Measurements from ENCODE around the gene MAPK12.

Gene MAPK12

DNA sequence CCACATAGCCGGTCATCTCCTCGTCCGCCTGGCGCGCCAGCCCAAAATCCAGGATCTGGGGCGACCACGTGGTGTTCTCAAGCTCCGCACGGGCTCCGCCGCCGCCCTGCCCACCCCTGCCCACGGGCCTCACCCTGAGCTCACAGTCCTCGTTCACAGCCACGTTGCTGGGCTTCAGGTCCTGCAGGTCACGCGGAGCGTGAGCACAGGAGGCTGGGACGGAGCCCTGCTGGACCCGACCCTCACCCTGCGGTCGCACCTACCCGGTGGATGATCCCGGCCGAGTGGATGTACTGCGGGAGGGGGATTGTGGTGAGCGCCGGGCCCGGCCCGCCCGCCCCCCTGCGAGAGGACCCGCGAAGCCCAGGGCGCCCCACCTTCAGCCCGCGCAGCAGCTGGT is 5.5 kb upstream of the MAPK12 start:
- DNase-seq, result no peak

DNA sequence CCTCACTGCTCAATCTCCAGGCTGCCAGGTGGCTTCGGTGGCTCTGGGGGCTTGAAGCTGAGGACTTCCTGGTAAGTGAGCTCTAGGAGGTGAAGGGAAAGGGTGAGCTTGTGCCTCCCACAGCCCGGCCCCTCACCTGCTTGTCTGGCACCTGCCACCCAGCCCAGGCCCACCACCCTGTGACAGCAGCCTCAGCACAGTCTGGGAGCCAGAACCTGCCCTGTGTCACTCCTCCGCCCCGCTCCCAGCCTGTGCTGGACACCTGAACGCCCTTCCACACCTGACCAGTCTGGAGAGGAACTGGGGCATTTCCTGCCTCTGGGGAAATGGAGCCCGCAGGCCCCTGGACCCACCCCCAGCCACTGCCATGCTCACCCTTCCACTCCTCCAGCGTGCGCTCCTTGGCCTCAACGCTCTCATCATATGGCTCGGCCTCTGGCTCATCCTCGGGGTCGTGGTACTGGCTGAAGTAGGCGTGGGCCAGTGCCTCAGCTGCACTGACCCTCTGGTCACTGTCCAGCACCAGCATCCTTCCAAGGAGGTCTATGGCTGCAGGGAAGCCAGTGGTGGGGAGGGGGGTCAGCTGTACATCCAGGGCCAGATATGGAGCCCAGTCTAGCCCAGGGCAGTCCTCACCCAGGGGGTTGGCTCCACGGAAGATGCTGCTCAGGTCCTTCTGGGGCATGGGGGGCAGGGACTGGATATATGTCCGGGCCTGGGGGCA is 3.6 kb upstream of the MAPK12 start:
- DNase-seq, result no peak

DNA sequence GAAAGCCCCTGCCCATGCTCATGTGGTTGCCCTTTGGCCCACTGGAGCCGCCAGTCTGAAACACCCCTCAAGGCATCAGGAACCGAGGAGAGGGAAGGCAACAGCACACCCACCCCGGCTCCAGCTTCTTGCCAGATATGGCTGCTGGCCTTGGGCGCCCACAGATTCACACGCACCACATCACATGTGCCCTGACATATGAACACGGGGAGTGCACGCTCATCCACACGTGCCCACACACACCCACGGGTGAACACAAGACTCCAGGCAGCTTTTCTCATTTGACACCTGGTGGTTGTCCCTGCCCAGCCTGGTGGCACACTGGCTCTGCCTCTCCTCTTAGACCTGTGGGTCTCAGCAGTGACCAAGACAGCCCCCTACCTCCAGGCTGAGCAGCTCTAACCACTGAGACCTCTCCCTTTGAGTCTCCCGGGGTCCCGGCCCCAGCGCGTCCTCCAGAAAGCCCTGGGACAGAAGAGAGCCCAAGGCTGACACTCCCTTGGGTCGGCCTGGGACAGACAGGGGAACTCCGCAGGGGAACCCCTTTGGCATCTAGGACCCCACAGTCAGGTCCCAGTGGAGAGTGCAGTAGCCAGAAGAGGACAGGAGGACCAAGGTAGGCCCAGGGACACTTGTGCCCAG is 2.7 kb upstream of the MAPK12 start:
- no peak for DNase-seq

DNA sequence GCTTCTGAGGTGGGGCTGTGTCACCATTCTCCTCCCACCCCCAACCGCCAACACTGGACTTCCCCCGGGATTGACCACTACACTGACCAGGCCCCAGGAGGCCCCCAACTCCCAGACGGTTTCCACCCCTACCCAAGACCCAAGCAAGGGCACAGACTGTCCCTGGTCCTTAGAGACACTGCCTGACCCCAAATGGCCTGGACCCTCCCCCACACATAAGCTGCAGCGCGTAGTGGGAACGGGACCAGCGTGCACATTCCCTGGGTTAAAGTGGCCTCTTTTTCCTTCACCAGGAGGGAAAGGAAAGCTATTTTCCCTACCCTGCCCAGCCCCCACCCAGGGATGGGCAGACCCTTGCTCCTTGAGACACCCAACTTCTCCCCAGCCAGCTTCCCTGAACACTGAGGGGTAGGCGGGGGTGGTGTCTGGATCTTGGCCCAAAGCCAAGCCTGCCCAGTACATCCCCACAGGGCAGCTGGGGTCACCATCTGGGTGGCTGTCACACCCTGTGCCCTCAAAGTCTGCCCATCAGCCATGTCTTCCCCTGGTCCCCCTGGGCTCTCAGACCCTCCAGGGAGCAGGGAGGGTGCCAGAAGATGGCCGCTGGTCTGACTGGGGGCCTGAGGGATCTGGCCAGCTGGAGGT is 1.6 kb upstream of the MAPK12 start:
- DNase-seq, result no peak

DNA sequence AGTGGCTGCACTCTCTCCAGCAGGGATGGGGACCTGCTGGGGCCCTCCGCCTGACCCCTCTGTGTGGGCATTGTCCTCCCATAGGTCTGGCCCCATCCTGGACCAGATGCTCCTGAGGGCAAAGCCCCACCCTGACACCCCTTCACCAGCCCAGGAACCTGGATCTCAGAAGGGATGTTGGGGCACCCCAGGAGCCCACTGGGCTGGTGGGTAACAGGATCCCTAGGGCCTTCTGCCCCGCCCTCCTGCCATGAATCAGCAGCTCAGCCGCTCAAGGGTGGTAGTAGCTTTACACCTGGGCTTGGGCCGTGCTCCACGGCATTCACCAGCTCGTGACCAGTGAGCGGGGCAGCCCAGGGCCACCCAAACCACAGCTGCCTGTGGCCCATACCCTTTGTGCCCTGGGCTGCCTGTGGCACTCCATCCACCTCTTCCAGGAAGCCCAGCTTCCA is 1.0 kb upstream of the MAPK12 start:
- peak; percentile 41 for DNase-seq

DNA sequence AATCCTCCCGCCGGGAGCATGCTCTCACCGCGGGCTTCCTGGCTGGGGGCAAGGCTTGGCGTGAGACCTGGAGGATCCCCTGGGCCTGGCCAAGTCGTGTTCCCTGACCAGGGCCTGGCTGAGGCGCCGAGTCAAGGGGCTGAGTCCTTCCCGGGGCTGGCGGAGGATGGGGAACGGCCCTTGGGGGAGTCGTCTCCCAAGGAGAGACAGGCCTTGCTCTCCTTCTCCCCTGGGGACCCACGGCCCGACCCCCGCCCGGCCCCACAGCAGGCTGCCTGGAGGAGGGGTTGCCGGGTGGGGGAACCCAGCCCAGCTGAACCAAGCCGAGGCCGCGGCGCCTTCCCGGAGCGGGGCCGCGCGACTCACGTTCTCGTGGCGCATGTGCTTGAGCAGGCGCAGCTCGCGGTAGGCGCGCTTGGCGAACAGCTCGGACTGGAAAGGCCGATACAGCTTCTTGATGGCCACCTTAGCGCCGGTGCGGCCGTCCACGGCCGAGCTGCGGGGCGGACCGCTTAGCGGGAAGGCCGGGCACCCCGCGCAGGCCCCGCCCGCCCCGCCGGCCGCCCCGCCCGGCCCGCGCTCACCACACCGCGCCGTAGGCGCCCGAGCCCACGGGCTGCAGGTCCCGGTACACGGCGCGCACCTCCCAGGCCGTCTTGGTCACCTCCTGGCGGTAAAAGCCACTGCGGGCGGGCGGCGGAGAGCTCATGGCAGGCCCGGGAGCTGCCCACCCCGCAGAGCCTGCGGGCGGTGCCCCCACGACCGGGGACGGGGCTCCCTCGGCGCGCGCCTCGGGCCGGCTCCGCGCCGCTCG is 475 bp downstream of the MAPK12 start:
- DNase-seq, result peak; percentile 83

DNA sequence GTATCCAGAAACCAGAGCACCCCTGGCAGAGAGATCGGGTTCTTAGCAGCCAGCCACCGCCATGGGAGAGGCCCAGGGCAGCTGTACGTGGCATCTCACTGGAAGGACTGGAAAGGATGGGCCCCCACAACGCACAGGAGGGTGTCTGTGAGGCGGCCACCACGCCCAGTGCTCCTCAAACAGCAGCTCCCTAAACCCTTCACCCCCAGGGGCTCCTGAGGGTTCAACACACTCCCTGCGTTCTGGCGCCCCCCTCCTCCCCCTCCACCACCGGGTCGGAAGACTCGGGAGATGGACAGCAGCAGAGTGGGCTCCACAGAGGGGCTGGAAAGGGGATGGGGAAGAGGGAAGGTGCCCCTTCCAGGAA is 1.1 kb downstream of the MAPK12 start:
- DNase-seq, result peak; percentile 55

DNA sequence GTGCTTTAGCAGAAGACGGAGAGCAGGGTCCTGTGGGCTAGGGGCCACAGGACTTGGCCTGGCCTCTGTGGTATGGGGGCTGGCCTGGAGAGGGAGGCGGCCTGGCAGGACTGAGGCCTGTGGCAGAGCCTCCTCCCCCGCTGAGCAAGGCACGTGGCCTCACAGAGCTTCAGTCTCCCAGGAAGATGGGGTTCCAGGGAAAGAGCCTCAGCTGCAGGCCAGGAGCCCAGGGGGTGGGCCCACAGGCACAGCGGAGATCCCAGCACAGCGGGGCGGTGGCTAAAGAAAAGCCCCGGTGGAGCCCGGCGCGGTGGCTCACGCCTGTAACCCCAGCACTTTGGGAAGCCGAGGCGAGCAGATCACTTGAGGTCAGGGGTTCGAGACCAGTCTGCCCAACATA is 2.2 kb downstream of the MAPK12 start:
- no peak for DNase-seq

DNA sequence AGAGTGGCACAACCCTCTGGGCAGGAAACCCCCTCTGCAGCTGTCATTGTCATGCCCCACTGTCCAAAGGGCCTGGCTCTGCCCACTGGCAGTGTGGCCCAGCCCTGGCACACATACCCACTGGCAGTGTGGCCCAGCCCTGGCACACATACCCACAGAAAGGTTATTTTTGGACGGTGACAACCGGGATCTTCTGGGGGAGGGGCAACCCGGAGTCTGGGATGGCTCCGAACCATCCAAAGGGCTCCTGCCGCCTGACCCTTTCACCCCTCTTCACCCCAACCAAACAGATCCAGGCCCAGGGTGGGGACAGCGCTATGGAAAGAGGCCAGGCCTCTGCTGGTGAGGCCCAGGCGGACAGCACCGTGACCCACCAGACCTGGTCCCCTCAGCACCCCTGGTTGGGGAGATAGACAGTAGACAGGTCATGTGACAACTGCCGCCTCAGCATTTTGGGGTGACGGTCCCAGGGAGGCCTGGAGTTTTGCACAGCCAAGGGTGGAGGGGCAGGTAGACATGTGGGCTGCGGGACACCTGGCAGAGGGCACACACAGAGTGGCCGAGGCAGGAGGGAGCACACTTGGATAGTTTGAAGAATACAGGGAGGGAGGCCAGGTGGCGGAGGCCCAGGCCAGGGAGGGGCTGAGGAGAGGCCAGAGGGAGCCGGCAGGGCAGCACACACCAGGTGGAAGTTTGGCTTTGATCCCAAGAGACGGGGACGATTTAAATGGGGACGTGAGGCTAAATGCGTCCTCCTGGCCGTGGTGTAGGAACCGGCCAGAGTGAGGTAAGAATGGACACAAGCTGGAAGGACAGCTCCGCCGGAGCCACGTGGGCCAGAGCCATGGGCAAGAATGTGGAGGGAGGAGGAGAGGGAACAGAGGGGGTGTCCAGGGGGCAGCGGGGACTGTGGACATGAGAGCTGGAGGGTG is 2.9 kb downstream of the MAPK12 start:
- no peak for DNase-seq

DNA sequence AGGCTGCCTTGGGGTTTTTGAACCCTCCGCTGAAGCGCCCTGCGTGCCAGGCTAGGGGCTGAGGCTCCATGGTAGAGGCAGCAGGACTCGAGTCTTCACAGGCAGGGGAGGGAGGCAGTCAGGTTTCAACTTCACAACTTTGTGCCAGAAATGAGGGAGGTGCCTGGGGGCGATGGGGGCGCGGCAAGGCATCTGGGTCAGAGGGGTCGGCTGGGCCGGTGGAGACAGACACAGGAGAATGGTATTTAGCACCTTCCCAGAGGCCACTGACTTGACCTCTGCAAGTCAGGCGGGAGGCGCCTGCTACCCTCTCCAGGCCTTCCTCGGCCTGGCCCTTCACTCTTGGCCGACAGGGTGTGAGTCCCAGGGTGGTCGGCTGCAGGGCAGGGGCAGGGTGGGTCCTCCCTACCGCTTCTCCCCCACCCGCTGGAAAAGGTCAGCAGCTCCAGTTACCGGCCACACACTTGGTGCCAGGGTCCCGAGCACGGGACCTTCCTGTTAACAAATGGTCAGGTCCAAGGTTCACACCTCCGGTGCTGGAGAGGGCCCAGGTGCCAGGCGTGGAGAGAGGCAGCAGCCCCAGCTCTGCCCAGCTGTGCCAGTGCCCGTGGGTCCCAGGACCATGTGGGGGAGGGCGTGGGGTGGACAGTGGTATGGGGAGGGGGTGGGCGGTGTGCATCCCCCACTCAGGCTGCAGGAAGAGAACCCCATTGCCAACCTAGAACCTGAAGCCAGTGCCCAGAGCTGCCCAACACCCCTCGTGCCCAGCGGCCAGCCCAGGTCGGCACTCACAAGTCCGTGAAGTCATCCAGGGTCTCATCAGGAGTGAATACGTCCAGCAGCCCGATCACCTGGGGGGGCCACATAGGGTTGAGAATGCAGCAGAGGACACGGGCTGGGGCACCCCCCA is 3.8 kb downstream of the MAPK12 start:
- DNase-seq, result no peak

DNA sequence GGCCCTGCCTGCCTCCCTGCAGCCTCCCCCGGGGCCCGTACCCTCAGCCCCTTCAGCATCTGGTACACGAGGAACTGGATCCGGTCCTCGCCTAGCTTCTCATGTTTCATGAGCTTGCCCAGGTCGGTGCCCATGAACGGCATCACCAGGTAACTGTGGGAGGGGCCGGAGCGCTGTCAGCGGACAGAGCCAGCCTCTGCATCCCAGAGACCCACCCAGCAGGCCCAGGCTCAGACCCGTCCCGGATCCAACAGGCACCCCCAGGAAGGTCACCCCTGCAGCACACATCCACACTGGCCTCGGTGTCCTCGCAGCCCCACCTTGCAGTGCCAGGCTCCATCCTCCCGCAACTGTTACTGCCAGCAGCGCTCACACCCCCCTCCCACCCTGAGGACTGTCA is 4.4 kb downstream of the MAPK12 start:
- peak; percentile 35 for DNase-seq

DNA sequence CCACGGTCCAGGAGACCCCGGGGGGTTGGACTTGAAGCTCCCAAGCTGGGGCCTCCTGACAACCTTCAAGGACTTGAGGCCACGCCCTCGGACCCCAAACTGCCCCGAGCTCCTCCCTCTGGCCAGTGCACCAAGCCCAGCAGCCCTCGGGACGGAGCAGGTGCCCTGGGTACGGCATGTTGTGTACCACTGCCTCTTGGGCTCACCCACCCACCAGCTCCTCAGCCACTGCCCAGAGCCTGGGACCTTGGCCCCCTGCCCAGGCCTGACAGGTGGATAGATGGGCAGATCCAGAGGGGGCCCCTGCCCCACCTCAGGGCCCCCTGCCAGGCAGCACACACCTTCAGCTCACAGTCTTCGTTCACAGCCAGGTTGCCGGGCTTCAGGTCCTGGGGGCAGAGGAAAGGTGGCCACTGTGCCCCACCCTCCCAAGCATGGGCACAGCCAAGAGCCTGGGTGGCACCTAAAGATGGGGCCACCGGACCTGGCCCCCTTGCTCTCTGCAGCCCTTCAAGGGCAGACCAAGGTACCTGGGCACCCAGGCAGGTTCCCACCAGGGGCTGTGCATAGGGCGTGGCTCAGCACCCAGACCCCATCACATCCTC is 5.1 kb downstream of the MAPK12 start:
- no peak for DNase-seq

DNA sequence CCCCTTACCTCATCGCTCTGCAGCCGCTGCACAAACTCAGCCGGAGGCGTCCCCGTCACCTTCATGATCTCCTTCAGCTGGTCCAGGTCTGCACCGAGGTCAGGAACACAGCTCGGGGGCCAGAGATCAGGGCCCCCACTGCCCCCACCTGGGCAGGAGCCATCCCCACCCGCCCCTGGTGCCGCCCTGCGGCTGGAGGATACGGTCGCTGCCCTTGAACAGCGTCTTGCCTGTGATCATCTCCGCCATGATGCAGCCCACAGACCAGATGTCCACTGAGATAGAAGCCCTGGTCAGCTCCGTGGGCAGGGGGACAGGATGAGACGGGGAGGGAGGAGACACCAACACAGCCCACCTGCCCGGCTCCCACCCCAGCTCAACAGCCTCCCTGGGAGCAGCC is 5.9 kb downstream of the MAPK12 start:
- DNase-seq, result no peak

DNA sequence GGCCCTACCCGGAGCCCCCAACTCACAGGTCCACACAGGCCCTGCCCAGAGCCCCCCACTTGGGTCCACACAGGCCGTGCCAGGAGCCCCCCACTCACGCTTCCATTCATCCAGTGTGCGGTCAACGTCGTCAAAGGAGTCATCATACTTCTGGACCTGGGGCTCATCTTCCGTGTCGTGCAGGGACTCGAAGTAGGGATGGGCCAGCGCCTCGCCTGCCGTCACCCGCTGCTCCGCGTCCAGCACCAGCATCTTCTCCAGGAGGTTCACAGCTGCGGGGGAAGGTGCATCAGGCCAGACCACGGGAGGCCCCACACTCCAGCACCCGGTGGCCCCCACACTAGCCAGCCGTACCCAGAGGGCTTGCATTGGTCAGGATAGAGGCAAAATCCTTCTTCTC is 6.4 kb downstream of the MAPK12 start:
- DNase-seq, result no peak

DNA sequence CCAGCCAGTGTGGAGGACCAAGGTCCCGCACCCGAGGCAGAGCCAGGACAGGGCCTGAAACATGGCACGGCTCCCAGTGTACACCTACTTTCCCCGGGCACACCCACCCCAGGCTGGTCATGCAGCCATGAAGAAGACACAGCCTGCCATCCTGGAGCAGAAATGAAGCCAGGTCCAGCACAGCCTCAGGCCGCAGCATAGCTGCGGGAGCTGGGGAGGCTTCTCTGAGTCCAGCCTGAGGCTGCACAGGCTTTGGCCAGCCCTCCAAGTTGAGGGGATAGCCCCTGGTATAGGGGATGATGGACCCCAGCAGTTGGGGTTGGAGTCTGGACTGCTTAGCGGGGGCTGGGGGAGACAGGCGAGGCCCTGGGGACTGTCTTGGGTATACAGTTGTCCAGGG is 7.5 kb downstream of the MAPK12 start:
- no peak for DNase-seq

DNA sequence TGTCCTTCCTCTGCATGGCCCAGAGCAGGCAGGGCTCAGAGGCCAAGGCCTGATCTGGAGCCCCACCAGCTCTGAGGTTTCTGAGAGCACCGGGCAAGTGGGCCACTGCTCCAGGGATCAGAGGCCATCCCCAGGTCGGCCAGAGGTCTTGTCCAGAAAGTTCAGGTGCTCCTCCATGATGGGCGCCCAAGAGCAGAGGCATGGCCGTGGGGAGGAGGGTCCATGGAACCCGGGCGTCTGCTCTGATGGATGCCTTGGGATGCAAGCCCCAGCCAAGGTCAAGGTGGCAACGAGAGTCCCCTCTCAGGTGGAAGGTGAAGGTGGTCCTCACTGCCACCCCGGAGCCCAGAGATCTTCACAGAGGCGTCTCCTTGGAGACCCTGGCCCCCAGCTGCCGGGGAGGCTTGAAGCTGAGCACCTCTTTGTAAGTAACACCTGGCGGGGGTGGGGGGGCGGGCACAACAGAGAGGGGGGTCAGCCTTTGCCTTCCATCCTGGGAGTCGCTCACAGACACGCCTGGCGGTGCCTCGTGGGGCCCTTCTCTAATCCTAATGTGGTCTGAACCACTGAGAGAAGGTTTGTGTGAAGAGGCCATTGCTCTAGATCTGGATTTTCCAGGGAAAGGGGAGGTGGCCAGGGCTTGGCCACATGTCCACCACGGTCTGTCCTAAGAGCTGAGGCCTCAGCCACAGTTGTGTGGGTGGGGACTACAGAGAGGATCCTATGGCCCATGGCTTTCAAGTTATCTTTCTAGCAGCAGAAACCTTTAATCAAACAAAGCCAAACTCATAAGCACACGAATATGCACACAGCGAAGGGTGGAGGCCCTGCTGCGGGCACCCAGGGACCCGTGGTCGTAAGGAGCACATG is 8.2 kb downstream of the MAPK12 start:
- no peak for DNase-seq

DNA sequence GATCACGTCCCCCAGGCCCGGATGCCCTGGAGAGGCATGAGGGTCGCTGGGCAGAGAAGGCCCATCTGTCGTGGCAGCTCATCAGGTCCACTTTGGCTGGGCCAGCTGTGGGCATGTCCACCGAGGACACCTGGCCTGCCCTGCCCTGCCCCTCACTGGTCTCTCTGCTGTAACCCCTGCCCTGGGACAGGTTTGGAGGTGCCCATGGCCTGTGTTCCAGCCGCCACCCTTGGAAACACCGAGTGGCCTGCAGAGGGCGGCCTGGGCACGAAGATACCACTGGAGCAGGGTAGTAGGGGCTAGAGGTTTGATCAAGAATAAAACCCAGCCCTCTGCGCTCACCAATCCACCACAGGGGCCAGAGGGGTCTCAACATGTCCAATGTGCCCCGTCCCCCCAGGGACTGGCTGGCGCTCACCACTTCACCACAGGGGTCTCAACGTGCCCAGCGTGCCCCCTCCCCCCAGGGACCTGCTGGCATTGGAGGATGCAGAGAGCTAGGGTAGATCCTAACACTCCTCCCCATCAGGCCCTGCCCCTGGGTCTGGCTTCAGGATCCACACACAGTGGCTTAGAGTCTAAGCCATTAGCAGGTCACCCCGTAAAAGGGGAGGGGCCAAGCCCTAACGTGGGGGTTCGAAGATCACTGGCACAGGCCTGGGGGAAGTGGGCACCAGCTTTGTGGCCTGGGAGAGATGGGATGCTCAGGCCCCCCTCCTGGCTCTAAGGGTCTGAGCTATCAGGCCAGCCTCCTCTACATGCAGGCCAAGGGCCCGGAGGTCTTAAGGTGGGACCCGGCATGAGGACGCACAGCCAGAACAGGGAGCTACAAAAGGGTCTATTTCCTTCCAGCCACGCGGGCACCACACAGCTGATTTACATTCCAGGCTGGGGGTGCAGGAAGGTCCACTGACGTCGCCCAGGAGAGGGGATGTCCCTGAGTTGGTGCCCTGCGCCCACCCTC is 9.1 kb downstream of the MAPK12 start:
- peak; percentile 69 for DNase-seq

DNA sequence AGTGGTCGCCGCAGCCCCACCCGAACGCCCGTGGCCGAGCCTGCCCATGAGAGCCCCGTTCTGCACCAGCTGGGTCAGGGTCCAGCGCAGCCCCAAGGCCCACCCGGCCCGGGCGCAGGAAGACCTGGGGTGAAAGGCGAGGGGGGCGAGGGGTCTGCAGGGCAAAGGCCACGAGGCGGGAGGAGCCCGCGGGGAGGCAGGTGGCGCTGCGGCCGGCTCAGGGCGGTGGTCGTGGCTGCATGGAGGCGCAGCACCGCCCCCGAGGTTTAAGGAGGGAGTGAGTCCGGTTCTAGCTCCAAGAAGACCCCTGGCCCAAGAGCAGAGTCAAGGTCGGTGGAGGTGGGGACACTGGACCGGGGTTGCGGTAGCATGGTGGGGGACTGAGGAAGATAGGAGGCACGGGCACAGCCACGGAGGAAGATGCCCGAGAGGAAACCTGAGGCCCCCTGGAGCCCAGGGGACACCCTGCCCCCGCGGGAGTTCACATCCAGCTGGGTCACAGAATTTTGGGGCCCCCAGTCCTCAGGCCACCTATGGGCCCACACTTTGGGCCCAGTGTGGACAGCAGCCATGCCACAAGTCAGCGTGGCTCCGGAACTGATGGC is 9.9 kb downstream of the MAPK12 start:
- no peak for DNase-seq

All from NCI-H69 (cell line).